HepG2 (cell line): ENCODE data around the gene RCHY1.

Source experiments
- ETV5 ChIP-seq: IDR thresholded peaks from 2 replicates; pipeline ENCODE4 v1.6.1; 2018; ENCODE audit warnings: missing biosample characterization, missing genetic modification reagents, inconsistent platforms, borderline replicate concordance
- MEIS1 ChIP-seq: sonication (generic); formaldehyde crosslinking; IDR thresholded peaks from 2 replicates; pipeline ENCODE4 v1.9.0; 2021; ENCODE audit warnings: mild to moderate bottlenecking, missing genetic modification reagents, moderate library complexity, borderline replicate concordance
- NFIC ChIP-seq: IDR thresholded peaks from 2 replicates; pipeline ENCODE4 v1.6.1; 2012; ENCODE audit warnings: mild to moderate bottlenecking, low read length, inconsistent platforms
- POGZ ChIP-seq: sonication (generic); formaldehyde crosslinking; IDR thresholded peaks from 2 replicates; pipeline ENCODE4 v1.4.0; 2020; ENCODE audit warnings: mild to moderate bottlenecking, missing genetic modification reagents
- POLR2A ChIP-seq, 2 experiments: IDR thresholded peaks; 2 replicates each; pipeline ENCODE4 v1.6.1; 2011; ENCODE audit warnings: low read depth in 2 of 2, low read length in 2 of 2, mild to moderate bottlenecking in 1 of 2, moderate library complexity in 1 of 2; ENCODE audit not compliant: insufficient read depth in 1 of 2
- POLR2AphosphoS5 ChIP-seq: IDR thresholded peaks from 2 replicates; pipeline ENCODE4 v1.6.1; 2012; ENCODE audit warnings: low read depth, low read length
- SP1 ChIP-seq, 2 experiments: fragments of 450-650 bp in 1 of 2; sonication (generic) in 1 of 2; formaldehyde crosslinking in 1 of 2; IDR thresholded peaks; 2 replicates each; pipeline versions ENCODE4 v1.4.0 to v1.6.1; 2016 to 2020; ENCODE audit warnings: missing genetic modification reagents in 1 of 2
- STAT5B ChIP-seq: sonication (generic); formaldehyde crosslinking; IDR thresholded peaks from 2 replicates; pipeline ENCODE4 v1.4.0; 2020; ENCODE audit warnings: missing genetic modification reagents
- TAF1 ChIP-seq: sonication (generic); formaldehyde crosslinking; IDR thresholded peaks from 2 replicates; pipeline ENCODE4 v1.4.0; 2020; ENCODE audit warnings: missing genetic modification reagents
- ZNF232 ChIP-seq: sonication (generic); formaldehyde crosslinking; IDR thresholded peaks from 2 replicates; pipeline ENCODE4 v1.4.0; 2020; ENCODE audit warnings: missing genetic modification reagents, borderline replicate concordance
- ZNF549 ChIP-seq: sonication (generic); formaldehyde crosslinking; IDR thresholded peaks from 2 replicates; pipeline ENCODE4 v1.5.0; 2020; ENCODE audit warnings: missing genetic modification reagents
- ZSCAN20 ChIP-seq: sonication (generic); formaldehyde crosslinking; IDR thresholded peaks from 2 replicates; pipeline ENCODE4 v1.4.0; 2020; ENCODE audit warnings: missing genetic modification reagents, mild to moderate bottlenecking, borderline replicate concordance
- ZZZ3 ChIP-seq: sonication (generic); formaldehyde crosslinking; IDR thresholded peaks from 2 replicates; pipeline ENCODE4 v1.4.0; 2020; ENCODE audit warnings: missing genetic modification reagents, mild to moderate bottlenecking, borderline replicate concordance
- TF ChIP-seq, protein P1 (sequence below): sonication (generic); formaldehyde crosslinking; IDR thresholded peaks from 2 replicates; pipeline ENCODE4 v1.5.0; 2020; ENCODE audit warnings: mild to moderate bottlenecking, missing genetic modification reagents, moderate library complexity

DNA sequence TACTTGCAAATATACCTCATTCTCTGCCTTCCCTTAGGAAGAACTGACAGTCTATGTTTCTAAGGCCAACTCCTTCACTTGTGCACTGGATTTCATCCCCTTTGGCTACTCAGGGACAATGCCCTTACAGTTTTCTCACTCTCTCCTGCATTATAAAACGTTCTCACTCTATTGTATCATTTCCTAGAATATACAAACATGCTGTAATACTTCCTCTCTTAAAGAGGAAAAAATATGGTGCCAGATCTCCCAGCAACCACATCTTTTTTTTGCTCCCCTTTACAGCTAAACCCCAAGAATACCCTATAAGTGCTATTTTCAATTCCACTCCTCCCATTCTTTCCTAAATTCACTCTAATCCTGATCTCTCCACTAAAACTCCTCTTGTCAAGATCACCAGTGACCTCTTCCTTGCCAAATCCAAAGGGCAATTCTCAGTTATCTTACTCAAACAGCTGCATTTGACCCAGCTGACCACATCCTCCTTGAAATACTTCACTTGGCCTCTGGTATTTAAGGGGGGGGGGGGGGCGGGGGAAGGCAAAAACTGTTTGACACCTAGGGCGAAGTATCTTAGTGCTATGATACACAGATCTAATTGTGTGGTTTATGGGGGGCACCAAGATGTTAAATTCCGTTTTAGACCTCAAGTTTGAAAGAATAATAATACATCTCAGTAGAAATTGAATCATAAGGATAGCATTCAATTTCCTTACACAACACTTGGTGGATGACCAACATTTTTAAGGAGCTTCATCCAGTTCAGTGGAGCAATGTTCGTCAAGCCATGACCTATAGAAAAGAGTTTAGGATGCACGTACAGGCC is 1.6 kb downstream of the RCHY1 start:
- TF ChIP-seq SP1 (IDR thresholded peaks at IDR 0.05) (no peak), SP1 (CRISPR knock-in tag; IDR thresholded peaks at IDR 0.05) (no peak), POLR2AphosphoS5 (no peak), NFIC (no peak), ZNF549 (CRISPR knock-in tag) (no peak), MEIS1 (CRISPR knock-in tag) (no peak), POGZ (no peak), ZZZ3 (CRISPR knock-in tag) (no peak), POLR2A (IDR thresholded peaks at IDR 0.05; ENCODE audit: insufficient read depth in 1 of 2, low read depth in 2 of 2, low read length in 2 of 2) (no peak), ETV5 (CRISPR knock-in tag) (no peak), ZSCAN20 (CRISPR knock-in tag) (no peak), ZNF232 (CRISPR knock-in tag) (no peak), STAT5B (CRISPR knock-in tag) (no peak), TAF1 (CRISPR knock-in tag) (no peak)
- TF ChIP-seq, protein P1, sequence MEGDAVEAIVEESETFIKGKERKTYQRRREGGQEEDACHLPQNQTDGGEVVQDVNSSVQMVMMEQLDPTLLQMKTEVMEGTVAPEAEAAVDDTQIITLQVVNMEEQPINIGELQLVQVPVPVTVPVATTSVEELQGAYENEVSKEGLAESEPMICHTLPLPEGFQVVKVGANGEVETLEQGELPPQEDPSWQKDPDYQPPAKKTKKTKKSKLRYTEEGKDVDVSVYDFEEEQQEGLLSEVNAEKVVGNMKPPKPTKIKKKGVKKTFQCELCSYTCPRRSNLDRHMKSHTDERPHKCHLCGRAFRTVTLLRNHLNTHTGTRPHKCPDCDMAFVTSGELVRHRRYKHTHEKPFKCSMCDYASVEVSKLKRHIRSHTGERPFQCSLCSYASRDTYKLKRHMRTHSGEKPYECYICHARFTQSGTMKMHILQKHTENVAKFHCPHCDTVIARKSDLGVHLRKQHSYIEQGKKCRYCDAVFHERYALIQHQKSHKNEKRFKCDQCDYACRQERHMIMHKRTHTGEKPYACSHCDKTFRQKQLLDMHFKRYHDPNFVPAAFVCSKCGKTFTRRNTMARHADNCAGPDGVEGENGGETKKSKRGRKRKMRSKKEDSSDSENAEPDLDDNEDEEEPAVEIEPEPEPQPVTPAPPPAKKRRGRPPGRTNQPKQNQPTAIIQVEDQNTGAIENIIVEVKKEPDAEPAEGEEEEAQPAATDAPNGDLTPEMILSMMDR (CRISPR knock-in tag) = no peak
